SU-DHL-6 (cell line): ENCODE measurements around the gene SPOCK1.

Experiments
- H2AFZ ChIP-seq: fragments of 200-600 bp; sonication (generic); 2 replicates; pipeline ENCODE4 v1.6.1; 2014; ENCODE audit warnings: low read depth, mild to moderate bottlenecking, moderate library complexity, mixed read lengths, antibody characterized with exemption, low read length; ENCODE audit not compliant: severe bottlenecking
- H3F3A ChIP-seq: fragments of 200-600 bp; shearing (Covaris generic); 2 replicates; pipeline ENCODE4 v1.6.0; 2016; ENCODE audit warnings: antibody characterized with exemption, mild to moderate bottlenecking; ENCODE audit not compliant: insufficient read depth
- H3K27ac ChIP-seq: fragments of 200-600 bp; sonication (generic); 2 replicates; pipeline ENCODE4 v1.5.1; 2016; ENCODE audit warnings: low read depth, mild to moderate bottlenecking, low read length, moderate library complexity, mixed read lengths
- H3K27me3 ChIP-seq: fragments of 200-600 bp; sonication (generic), shearing (Covaris generic); 2 replicates; pipeline ENCODE4 v1.6.0; 2014; ENCODE audit warnings: mild to moderate bottlenecking, low read length
- H3K36me3 ChIP-seq: fragments of 200-600 bp; sonication (generic); 2 replicates; pipeline ENCODE4 v1.6.1; 2014; ENCODE audit warnings: mild to moderate bottlenecking, low read length, mixed read lengths
- H3K4me2 ChIP-seq: fragments of 300-600, 200-600 bp; shearing (Covaris generic), sonication (generic); 2 replicates; pipeline ENCODE4 v1.6.0; 2014; ENCODE audit warnings: low read length, low read depth, mild to moderate bottlenecking; ENCODE audit not compliant: poor library complexity, severe bottlenecking
- H3K4me3 ChIP-seq: fragments of 200-600 bp; sonication (generic); 2 replicates; pipeline ENCODE4 v1.5.1; 2014; ENCODE audit warnings: antibody characterized with exemption, low read length, mild to moderate bottlenecking, mixed read lengths; ENCODE audit not compliant: insufficient read depth, poor library complexity, severe bottlenecking
- H3K79me2 ChIP-seq: fragments of 200-600 bp; sonication (generic); 2 replicates; pipeline ENCODE4 v1.6.1; 2014; ENCODE audit warnings: mild to moderate bottlenecking, low read length, moderate library complexity; ENCODE audit not compliant: insufficient read depth
- H3K9ac ChIP-seq: fragments of 200-600 bp; sonication (generic); 2 replicates; pipeline ENCODE4 v1.7.0; 2014; ENCODE audit warnings: mild to moderate bottlenecking, low read length
- H3K9me2 ChIP-seq: fragments of 200-600 bp; sonication (generic); replicated peaks from 2 replicates; pipeline ENCODE4 v1.6.1; 2014; ENCODE audit warnings: low read length; ENCODE audit not compliant: insufficient read depth
- H3K9me3 ChIP-seq: fragments of 200-600 bp; sonication (generic); 2 replicates; pipeline ENCODE4 v1.6.1; 2014; ENCODE audit warnings: low read length, mixed read lengths; ENCODE audit not compliant: insufficient read depth
- H4K20me1 ChIP-seq: fragments of 200-600 bp; sonication (generic); 2 replicates; pipeline ENCODE4 v1.6.1; 2014; ENCODE audit warnings: low read depth, mild to moderate bottlenecking, antibody characterized with exemption, low read length, moderate library complexity, mixed read lengths
- CTCF ChIP-seq: fragments of 200-600 bp; sonication (generic); IDR thresholded peaks from one replicate; pipeline ENCODE4 v1.5.1; 2017; ENCODE audit warnings: antibody characterized with exemption, mild to moderate bottlenecking, low read length, moderate library complexity; ENCODE audit not compliant: insufficient read depth, poor library complexity, severe bottlenecking
- EZH2phosphoT487 ChIP-seq: fragments of 200-600 bp; sonication (generic), shearing (Covaris generic); conservative IDR thresholded peaks from 2 replicates; pipeline ENCODE4 v1.6.1; 2018; ENCODE audit warnings: mild to moderate bottlenecking, antibody characterized with exemption, low read length, moderate library complexity, mixed read lengths

SPOCK1 gene

GRCh38 chr5:137167187-137167586, 331.9 kb downstream of the SPOCK1 start:
- no peaks in the 10 kb centered on the region for H3K9me3 ChIP-seq
- H3K9ac ChIP-seq, result no peak overlapping the region
- no peaks in the 10 kb centered on the region for H3K36me3 ChIP-seq
- H3K4me3 ChIP-seq, result no peak overlapping the region
- no peaks in the 10 kb centered on the region for H3F3A ChIP-seq
- no peaks in the 10 kb centered on the region for H3K9me2 ChIP-seq
- H3K27me3 ChIP-seq, result no peaks in the 10 kb centered on the region
- no peak for TF ChIP-seq EZH2phosphoT487
- TF ChIP-seq CTCF, result no peak
- H2AFZ ChIP-seq, result no peak overlapping the region
- H4K20me1 ChIP-seq, result no peaks in the 10 kb centered on the region
- no peak overlapping the region for H3K4me2 ChIP-seq
- no peak overlapping the region for H3K27ac ChIP-seq
- H3K79me2 ChIP-seq, result no peaks in the 10 kb centered on the region

GRCh38 chr5:137164961-137165360, 334.2 kb downstream of the SPOCK1 start:
- no peak overlapping the region for H3K27ac ChIP-seq
- no peak overlapping the region for H3K4me2 ChIP-seq
- no peaks in the 10 kb centered on the region for H4K20me1 ChIP-seq
- no peak overlapping the region for H2AFZ ChIP-seq
- no peaks in the 10 kb centered on the region for H3F3A ChIP-seq
- no peaks in the 10 kb centered on the region for H3K79me2 ChIP-seq
- no peaks in the 10 kb centered on the region for H3K9me2 ChIP-seq
- H3K4me3 ChIP-seq, result no peak overlapping the region
- H3K36me3 ChIP-seq, result no peaks in the 10 kb centered on the region
- H3K27me3 ChIP-seq, result no peaks in the 10 kb centered on the region
- no peak overlapping the region for H3K9ac ChIP-seq
- TF ChIP-seq CTCF, result no peak
- TF ChIP-seq EZH2phosphoT487, result no peak
- H3K9me3 ChIP-seq, result no peaks in the 10 kb centered on the region

- H3K4me3 ChIP-seq, result no peak overlapping the region
- no peaks in the 10 kb centered on the region for H3K36me3 ChIP-seq
- no peak overlapping the region for H3K9ac ChIP-seq
- no peaks in the 10 kb centered on the region for H3K9me2 ChIP-seq
- H3K79me2 ChIP-seq, result no peaks in the 10 kb centered on the region
- H4K20me1 ChIP-seq, result no peaks in the 10 kb centered on the region
- TF ChIP-seq EZH2phosphoT487, result no peak
- no peak for TF ChIP-seq CTCF
- no peaks in the 10 kb centered on the region for H3F3A ChIP-seq
- H3K4me2 ChIP-seq, result no peak overlapping the region
- no peaks in the 10 kb centered on the region for H3K9me3 ChIP-seq
- no peaks in the 10 kb centered on the region for H3K27me3 ChIP-seq
- H3K27ac ChIP-seq, result no peak overlapping the region
- H2AFZ ChIP-seq, result no peak overlapping the region
These were observed 334.6 kb downstream of the SPOCK1 start for GRCh38 chr5:137164536-137164935.
